Globus pallidus (tissue), 1 donor: ENCODE data around the gene HAUS3.
"Not testable (repeated sequence)": the region's sequence is repeated elsewhere in the genome, so short reads cannot be mapped to it uniquely, and the experiment has no call there.

Source experiments
- DNase-seq: peaks from one replicate; pipeline ENCODE4 v3.0.0-alpha.2; 2015; ENCODE audit warnings: low spot score

Gene HAUS3

DNA sequence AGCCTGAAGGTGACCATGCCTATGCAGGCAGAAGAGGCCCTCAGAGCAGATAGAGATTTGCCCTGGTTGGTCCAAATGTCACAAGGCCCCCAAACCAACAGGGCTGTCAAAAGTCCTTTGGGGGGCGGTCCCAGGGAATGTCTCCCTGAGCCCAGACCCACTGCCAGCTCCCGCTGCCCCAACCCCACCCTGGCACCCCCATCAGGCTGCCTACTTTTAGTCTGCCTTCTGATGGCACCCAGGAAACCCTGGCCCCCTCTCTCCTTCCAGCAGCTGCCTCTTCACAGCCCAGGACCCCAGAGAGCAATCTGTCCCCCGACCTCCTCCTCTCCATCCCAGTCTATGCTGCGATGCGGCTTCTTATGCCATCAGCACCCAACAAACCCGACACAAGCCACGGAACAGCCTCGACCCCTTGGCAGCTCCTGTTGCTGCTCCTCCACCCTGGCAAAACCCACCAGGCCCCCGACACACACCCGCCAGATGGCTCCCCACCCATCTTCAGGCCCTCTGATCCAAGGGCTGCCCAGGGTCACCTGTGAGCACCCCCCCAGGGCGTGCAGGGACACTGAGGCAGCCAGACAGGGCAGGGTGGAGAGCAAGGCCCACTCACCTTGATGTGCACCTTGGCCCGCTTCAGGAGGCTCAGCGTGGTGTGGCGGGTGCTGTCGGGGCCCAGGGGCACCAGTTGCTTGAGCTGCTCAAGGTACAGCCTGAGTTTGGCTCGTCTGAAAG, 10.0 kb upstream of the HAUS3 start:
- DNase-seq = no peak

DNA sequence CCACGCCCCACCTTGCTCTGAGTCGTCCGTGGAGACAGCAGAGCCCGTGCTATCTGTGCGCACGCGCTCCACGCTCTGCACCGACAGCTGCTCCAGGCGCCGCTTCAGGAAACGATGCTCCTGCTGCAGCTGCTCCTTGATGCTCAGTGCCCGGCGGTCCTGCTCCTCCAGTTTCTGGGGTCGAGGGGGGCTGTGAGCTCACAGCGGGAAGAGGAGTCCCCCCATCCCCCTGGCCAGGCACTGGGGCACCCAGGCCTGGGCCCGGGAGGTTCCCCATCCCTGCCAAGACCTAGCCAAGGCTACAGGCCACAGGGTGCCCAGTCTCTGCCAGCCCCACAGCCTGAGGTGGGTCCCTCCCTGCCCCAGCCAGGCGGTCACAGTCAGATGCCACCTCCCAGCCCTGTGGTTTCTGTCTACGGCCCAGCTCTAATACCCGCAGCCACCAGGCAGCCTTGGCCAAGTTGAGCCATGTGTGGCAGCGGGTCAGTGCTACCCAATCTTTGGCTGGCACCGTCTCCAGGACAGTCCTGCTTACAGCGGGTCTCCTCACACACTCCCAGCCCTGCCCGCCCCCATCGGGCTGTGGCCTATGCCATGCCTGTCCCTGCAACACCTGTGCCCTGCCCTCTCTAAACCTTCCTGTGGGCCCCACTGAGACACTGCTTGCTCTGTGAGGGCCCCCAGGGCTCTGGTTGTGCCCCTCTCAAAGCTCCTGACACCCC, 9.3 kb upstream of the HAUS3 start:
- no peak for DNase-seq

DNA sequence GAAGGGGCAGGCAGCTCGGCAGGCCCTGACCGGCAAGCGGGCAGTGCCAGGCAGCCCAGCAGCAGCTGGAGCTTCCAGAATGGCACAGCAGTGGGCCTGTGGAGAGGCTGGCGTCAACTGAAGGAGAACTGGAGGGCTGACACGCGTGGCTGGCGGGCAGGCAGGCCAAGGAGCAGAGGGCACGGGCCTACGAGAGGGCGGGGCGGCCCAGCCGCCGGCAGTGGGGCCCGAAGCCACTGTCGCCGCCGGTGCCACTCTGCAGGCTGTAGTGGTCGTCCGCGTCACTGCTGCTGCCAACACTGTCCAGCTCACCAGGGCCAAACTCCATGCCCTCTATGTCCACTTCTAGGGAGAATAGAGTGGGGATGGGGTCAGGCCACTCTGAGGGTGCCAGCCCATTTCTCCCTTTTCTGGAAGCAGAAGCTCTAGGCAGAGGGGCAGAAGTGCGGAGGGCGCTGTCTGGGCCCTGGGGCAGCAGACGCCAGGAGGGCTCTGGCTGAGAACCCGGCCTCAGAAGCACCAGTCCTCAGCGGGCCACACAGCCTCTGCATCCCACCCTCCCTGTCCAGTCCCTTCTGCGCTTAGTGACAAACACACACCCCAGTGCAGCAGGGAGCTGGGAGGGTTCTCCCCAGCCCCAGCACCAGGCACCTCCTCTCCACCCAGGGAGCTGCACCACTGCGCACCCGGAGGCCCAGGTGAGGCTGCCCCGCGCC, 8.6 kb upstream of the HAUS3 start:
- no peak for DNase-seq

DNA sequence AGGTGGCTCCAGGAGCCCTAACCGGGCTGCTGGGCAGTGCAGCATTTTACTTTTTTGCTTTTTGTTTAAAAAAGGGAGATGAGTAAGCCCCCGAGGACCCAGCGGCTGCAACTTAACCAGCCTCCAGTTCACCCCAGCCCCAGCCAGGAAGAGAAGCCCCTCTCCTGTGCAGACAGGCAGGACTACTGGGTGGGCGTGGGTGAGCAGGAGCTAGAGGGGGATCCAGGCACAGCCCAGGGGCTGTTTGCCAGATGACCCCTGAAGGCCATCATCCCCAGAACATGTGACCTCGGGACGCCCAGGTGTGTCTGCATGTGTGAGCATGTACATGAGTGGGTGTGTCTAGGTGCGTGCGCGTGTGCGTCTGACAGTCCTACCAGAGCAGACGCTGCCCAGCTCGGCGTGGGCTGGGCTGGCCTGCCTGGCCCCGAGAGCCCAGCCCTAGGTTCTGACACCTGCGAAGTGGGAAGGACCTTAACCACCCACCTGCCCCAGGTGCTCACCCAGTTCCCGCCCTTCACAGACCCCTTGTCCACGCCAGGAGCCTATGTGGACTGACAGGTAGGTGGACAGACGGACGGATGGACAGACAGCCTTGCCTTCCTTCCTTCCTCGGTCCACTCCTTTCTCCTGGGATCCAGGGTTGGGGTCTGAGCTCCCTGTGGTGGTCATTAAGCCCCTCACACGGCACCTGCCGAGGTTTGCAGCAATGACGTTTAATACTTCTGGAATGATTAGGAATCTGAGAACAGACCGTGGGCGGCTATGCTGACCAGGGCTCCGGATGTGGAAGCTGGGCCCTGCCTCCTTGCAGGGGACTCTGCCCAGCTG, 7.8 kb upstream of the HAUS3 start:
- no peak for DNase-seq

DNA sequence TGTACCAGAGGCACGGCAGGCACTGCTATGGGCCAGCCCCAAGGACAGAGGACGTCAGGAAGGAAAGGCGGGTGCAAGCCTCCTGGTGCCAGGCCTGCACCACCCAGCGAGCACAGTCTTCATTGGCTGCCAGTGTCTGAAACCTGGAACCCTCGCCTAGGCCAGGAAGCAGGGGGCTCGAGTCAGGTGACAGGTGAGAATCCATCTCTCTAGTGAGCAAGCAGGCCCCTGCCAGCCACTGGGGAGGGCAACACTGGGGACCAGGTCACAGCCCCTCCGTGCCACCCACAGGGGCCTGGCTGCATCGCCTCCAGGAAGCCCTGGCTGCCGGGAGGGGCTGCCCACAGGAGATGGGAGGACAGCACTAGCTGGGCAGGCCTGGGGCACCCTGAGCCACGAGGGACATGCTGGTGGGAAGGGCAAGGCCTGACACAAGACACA, 6.9 kb upstream of the HAUS3 start:
- DNase-seq = no peak

DNA sequence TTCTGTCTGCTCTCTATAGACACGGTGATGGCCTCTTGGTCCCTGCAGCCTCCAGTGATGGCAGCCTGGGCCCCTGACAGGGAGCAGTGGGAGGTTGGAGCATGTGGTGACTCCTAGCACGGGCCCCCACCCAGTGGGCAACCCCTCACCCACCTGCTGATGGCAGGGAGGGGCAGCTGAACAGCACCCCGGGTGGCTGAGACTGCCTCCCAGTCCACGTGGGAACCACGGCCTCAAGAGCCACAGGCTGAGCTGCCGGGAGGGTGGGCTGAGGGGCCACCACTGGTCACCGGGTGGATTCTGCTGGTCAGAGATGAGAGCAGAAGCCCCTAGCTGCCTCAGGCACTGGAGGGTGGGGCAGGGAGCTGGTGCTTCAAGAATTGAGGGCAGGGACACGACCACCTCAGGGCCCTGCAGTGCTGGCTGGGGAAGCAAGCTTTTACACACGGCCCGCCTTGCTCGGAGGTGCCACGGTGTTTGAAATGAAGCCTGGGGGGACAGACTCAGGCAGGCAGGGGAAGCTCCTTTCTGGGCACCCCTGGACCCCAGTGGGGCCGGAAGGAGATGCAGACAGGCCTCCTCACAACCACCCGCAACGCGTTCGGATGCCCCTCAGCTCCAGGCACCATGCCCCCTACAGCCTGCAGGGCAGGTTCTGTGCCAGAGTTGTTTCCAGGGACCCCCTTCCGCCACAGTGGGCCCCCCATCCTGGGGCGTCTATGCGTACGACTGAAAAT, 6.3 kb upstream of the HAUS3 start:
- DNase-seq = no peak

DNA sequence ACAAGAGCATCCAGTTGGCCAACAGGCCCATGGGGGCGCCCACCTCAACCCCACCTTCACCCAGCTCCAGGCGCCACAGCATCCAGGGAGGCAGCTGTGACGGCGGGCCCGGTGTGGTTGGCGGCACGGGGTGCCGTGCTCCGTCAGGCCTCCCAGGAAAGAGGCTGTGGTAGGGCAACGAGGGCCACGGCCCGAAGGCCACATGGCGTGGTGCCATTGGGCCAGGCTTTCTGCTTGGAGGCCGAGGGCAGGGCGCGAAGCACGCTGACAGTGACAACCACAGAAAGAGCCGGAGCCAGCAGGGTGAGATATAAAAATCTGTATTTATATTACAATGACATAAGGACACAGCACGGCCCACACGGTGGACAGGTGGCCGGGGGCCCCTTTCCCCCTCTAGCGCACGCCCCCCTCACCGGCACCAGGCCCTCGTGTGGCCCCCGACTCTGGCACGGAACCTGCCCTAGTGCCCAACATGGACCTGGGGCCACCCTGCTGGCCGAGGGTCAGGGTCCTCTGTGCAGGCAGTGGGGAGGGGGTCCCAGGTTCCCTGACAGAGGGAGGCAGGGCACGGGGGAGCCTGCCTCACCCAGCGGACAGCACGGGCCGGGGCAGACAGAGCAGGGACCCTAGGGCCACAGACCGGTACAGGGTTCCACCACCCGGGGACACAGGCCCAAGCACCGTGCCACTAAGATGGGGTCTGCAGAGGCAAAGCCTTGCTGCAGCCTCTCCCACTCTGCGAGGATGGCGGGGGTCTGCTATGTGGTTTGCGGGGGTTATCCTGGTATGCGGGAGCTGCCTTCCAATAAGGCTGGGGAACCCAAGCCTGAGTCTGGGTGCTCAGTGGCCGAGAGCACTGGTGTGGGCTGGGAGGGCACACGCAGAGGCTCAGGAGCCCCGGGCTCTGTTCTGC, 5.5 kb upstream of the HAUS3 start:
- DNase-seq = no peak

DNA sequence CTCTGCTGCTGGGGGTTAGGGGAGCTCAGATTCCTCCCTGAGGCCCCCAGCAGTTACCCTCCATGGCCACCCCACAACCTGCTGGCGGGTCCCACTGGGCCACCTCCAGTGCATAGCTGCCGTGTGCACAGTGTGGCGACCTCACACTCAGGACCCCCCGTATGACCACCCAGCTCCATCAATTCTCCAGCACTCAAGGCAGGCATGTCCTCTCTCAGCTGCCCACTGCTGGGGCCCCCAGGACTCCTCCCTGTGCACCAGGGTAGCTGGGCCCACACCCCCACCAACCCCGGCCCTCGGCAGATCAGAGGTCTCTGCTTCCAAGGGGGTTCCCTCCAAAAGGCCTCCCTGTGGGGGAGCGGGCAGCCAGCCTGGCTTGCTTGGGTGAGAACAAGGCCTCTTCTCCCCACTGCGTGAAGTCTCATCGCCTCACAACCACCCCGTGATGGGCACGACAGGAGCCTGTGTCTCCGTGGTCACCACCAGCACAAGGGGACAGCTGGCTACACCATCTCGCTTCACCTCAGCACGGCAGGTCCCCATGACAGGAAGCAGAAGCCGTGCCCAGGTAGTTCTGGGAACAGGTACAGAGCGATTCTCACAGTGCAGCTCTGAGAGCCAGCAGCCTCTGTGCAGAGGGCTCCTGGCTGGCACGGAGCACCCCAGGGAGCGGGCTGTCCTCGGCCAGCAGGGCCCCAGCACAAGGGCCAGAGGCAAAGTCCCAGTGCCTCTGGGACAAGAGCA, 4.6 kb upstream of the HAUS3 start:
- DNase-seq = no peak

DNA sequence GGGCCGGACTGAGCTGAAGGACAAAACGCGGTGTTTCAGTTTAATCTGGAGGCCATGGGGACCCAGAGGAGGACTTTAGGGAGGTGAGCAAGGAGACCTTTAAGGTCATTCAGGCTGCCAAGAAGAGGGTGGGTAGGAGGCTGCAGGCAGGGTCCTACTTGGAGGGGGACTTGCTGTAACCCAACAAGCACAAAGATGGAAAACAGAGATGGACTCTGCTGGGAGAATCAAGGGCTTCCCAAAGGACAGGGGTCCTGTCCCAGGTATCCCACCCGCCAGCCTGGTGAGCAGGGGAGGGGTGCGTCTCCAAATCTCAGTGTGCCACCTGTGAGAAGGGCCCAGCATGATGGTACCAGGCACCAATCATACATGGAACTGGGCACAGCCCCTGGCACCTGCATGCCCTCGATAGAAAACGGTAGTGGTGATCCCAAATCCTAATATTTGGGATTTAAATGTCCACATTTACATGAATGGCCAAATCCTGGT, 3.9 kb upstream of the HAUS3 start:
- no peak for DNase-seq

DNA sequence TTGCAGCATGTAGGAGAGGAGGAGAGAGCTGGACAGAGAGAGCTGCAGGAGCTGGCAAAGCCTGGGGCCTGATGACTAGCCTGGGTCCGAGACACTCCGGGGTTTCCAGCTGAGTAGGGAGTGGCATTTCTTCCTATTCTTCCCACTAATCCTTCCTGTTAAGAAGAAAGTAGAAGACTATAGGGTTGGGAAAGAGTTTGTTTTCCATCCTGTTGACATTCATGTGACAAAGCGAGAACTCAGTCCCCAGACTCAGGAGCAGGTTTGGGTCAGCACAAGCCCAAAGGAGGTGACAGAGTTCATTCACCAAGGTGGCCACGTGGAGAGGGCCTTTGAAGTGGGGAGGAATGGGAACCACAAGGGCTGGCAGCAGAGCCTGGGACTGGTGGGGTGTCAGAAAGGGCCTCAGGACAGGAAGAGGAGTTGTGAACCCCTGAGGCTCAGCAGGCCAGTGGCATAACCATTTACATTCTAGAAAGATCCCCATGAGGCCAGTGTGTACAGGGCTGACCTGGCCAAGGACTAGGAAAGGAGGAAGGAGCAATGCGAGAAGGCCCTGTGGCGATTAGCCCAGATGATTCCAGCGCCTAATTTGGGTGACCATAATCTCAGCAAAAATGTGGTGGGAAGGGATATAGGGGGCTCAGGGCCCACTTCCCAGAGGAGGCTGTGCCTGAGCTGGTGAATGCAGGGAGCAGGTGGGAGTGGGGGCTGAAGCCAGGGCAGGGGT, 3.3 kb upstream of the HAUS3 start:
- no peak for DNase-seq

DNA sequence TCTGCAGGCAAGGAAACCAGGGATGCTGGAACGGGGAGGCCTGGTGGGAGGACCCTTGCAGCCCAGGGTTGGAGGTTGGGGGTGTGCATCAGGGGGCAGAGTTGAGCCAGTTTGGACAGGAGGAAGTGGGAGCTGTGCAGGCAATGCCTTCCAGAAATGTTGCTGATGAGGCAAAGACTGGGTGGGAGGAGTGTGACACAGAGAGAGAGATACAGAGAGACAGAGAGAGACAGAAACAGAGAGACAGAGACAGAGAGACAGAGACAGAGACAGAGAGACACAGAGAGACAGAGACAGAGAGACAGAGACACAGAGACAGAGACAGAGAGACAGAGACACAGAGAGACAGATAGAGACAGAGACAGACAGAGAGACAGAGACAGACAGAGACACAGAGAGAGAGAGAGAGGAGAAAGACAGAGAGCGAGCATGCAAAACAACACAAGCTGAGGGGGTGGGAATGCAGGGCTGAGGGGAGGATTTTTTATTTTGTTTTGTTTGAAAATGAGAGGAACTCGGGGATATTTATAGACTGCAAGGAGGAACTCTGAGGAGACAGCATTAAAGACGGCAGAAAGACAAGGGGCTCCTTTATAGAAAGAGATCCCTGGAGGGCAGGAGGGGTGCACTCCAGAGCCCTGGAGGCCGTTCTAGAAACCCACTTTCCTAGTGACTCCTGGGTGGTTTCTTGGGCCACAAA, 1.9 kb upstream of the HAUS3 start:
- peak; percentile 67 for DNase-seq

DNA sequence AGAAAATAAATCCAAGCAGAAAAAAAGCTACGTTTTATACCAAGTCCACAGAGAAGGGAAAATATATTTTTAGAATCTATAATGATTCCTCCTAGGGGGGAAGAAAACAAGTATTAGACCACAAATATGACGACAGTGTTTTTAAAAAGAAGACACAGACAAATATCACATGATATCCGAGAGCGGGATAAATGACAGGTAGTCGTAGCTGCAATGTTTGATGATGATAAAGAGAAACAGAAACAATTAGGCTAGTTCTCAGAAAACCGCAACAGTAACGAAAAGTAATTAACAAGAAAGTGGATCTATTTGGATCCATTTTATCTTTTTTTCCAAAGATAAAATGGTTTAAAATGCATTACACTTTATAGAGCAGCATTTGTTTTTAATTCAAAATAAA, 918 bp downstream of the HAUS3 start:
- DNase-seq = no peak

DNA sequence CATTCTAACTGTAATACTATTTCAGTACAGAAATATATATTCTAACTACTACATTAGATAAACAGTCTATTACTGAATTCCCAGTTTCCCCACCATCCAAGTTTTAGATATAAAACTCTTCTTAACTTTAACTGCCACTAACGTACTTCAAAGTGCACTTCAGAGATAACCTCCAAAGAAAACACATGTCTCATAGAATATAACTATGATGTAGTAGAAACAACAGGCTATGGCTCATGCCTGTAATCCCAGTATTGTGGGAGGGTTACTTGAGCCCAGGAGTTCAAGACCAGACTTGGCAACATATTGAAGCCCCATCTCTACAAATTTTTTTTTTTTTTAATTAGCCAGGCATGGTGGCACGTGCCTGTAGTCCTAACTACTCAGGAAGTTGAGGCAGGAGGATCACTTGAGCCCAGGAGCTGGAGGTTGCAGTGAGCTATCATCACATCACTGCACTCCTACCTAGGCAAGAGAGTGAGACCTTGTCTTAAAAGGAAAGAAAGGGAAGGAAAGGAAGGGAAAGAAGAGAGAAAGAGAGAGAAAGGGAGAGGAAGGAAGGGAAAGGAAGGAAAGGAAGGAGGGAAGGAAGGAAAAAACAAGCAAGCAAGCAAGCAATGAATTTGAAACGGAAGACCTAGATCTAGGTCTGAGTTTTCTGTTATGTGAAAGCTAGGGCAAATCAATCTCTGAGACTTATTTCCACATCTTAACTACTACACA, 4.8 kb downstream of the HAUS3 start:
- no peak for DNase-seq

DNA sequence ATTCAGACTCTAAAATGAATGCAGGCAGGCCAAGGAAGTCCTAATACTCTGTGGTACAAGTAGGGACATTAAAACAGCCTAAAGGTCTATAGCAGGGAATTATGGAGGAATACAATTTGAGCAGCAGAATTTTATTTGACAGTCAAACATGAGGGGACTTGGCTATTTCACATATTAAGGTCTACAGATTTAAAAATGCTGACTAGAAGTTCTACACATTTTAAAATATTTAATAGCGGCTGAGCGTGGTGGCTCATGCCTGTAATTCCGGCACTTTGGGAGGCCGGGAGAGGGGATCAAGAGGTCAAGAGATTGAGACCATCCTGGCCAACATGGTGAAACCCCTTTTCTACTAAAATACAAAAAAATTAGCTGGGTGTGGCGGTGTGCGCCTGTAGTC, 10.8 kb downstream of the HAUS3 start:
- no peak for DNase-seq

DNA sequence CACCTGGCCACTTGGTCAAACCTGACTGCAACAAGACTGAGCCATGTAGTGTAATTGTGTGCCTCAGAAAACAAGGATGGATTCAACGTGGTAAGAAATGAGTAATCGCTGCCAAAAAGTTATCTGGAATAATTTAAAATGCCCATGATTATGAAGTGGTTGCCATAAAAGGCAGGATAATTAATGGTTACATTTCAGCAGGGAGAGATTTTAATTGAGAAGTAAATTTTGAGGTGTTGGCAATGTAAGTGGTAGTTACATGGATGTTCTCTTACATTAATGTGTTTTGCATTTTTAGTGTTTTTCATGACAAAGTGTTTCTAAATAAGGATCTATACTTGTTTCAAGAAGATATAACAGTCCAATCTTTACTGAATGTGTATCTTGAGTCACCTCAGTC, 15.7 kb downstream of the HAUS3 start:
- DNase-seq = no peak

DNA sequence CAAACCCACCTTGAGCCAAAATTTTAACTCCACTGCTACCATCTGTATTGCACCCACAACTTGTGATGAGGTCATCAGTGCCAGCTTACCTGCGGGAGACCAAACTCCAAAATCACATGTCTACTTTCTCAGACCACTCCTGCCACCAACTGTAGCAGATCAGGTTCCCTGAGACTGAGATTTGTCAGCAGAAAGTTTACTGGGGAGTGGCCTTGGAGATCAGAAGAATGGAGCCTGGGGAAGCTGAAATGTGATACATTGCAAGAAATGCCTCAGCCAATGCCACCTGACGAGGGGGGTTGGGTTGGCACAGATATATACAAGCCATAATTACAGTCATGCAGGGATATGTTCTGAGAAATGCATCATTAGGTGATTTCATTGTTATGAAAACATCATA, 19.1 kb downstream of the HAUS3 start:
- no peak for DNase-seq

DNA sequence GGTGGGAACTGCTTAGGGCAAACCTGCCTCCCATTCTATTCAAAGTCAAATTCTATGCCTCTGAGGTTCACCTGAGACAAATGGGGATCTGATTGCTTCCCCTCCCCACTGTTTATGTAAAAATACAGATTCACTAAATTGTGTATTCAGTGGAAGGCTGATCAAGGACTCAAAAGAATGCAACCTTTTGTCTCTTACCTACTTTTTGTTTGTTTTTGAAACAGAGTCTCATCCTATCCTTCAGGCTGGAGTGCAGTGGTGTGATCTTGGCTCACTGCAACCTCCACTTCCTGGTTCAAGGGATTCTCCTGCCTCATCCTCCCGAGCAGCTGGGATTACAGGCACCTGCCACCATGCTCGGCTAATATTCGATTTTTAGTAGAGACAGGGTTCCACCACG, 20.5 kb downstream of the HAUS3 start:
- DNase-seq = not testable (repeated sequence)
